Ovary (tissue), 9 donors: ENCODE results near the gene CDK4. TPM values are rescaled to one million over a fixed set of nuclear protein-coding genes. Genes with fewer than 3 reads are reported as not detected.

Experiments used
- DNase-seq, 5 donors: peaks; one replicate each; pipeline ENCODE4 v3.0.0-alpha.2; 2019 to 2020
- H3K27ac ChIP-seq, 2 donors: fragments of 200-600 bp; one replicate each; pipeline versions ENCODE4 v1.5.1 to v1.8.0; 2019 to 2022
- H3K27me3 ChIP-seq: fragments of 200-600 bp; one replicate; pipeline ENCODE4 v1.8.0; 2022
- H3K36me3 ChIP-seq: fragments of 200-600 bp; sonication (generic); one replicate; pipeline ENCODE4 v1.5.1; 2019
- H3K4me1 ChIP-seq: one replicate; pipeline ENCODE4 v1.8.1; 2013; ENCODE audit warnings: mild to moderate bottlenecking, moderate library complexity; ENCODE audit not compliant: insufficient read depth
- H3K4me3 ChIP-seq: fragments of 200-600 bp; sonication (generic); one replicate; pipeline ENCODE4 v1.5.1; 2017
- H3K9me3 ChIP-seq, 2 donors: fragments of 200-600 bp in 1 of 2; sonication (generic) in 1 of 2; one replicate each; pipeline versions ENCODE4 v1.5.1 to v1.8.1; 2013 to 2019; ENCODE audit warnings: mild to moderate bottlenecking in 1 of 2, moderate library complexity in 1 of 2
- EP300 ChIP-seq: sonication (generic); formaldehyde crosslinking; IDR thresholded peaks from one replicate; pipeline ENCODE4 v1.6.1; 2017; ENCODE audit warnings: antibody characterized with exemption
- POLR2A ChIP-seq: fragments of 450-650 bp; IDR thresholded peaks from one replicate; pipeline ENCODE4 v1.6.1; 2017; ENCODE audit warnings: antibody characterized with exemption, mild to moderate bottlenecking, moderate library complexity
- WGBS, 3 donors: extraction: QIAGEN DNeasy Blood & Tissue Kit in 1 of 3; methylation state at CpG; one replicate each; pipeline versions ENCODE4 v1.1.5 to v1.1.7; 2013 to 2017; 5-methylcytosine and 5-hydroxymethylcytosine counted together
- intact Hi-C, 4 donors: fragments of 100-400 bp; cut with DNase I; formaldehyde crosslinking; loops; one replicate each; pipeline versions ENCODE4 v1.11.0 to v1.15.1; 2022 to 2023
- polyA plus RNA-seq, 2 donors: library from polyadenylated mRNA; stranded (reverse); fragments of 200-250 nt in 1 of 2; fragments of 350-450 nt in 1 of 2; fragmentation: Illumina TruSeq in 1 of 2; extraction: RNeasy Lipid Tissue Mini Kit (QIAGEN cat#74804) in 1 of 2; gene quantifications; one replicate each; pipeline ENCODE4 v1.2.3, GENCODE V29; 2013 to 2014
- total RNA-seq, 7 donors: library from RNA; depleted of rRNA in 2 of 7; stranded (reverse); fragments of >200 nt in 2 of 7; fragmentation: NEBNext Ultra II Directional in 3 of 7; extraction: Animal tissue kit (Norgen Biotek cat#: 25700) in 3 of 7; gene quantifications; one replicate each; pipeline versions ENCODE4 v1.1.0 to v1.2.4, GENCODE V29; 2016 to 2023
- TF ChIP-seq, protein P1 (sequence below), 3 donors: fragments of 450-650 bp in 2 of 3; fragments of 200-600 bp in 1 of 3; IDR thresholded peaks; one replicate each; pipeline versions ENCODE4 v1.5.1 to v1.8.0; 2016 to 2022; ENCODE audit warnings: antibody characterized with exemption in 3 of 3, mild to moderate bottlenecking in 1 of 3
- donor health status: DM: no; HTN: no; CAD: no; lungs with moderate emphysema.
- donor health status: DM: no; HTN: no; CAD: no.
- donor health status: Bipolar disorder and iron deficiency.
- donor health status: DM: yes; HTN: yes; CAD: no.
- donor health status: DM: no; HTN: no; CAD: no.
- donor health status: DM: yes; HTN: yes; CAD: no.

Gene CDK4
- total and polyA plus RNA-seq, 9 donors: 82.7 to 175 (median 122) TPM

DNA sequence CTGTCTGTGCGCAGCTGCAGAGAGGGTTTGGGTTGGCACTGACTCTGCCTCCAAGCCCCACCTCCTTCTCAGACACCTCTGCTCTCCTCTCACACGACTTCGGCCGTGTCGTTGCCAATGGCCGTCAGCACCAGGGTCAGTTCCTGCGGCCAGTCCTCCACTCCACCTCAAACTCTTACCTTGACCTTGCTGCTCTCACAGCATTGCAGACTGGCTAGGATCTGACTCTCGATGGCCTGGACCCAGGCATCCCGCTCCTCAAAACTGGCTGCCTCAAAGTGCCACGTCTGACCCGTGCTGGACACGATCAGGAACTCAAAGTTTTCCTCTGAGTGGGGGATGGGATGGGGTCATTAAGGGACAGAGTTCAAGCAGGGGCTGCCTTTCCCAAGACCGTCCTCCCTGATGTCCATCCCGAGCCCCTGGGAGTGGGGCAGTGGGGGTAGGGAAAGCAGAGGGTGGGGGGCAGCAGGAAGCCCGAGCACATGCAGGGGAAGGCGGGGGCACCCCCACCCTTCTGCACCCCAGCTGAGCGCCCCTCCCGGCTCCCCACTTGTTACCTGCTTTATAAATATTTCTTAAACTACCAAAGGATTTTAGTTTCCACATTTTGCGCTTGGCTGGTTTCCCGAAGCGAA lies 24.2 kb downstream of the CDK4 start:
- H3K4me3 ChIP-seq: no peak overlapping the region
- no peak overlapping the region for H3K27ac ChIP-seq
- TF ChIP-seq EP300: no peak
- no peak for TF ChIP-seq POLR2A
- TF ChIP-seq, protein P1, sequence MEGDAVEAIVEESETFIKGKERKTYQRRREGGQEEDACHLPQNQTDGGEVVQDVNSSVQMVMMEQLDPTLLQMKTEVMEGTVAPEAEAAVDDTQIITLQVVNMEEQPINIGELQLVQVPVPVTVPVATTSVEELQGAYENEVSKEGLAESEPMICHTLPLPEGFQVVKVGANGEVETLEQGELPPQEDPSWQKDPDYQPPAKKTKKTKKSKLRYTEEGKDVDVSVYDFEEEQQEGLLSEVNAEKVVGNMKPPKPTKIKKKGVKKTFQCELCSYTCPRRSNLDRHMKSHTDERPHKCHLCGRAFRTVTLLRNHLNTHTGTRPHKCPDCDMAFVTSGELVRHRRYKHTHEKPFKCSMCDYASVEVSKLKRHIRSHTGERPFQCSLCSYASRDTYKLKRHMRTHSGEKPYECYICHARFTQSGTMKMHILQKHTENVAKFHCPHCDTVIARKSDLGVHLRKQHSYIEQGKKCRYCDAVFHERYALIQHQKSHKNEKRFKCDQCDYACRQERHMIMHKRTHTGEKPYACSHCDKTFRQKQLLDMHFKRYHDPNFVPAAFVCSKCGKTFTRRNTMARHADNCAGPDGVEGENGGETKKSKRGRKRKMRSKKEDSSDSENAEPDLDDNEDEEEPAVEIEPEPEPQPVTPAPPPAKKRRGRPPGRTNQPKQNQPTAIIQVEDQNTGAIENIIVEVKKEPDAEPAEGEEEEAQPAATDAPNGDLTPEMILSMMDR (IDR thresholded peaks at IDR 0.05): no peak
- no peaks in the 10 kb centered on the region for H3K9me3 ChIP-seq
- DNase-seq: peak in 1 of 5 donors; percentile 15
- intact Hi-C loops: no loop called here
- peaks cover 7% of the 10 kb centered on the region for H3K4me1 ChIP-seq
- no peaks in the 10 kb centered on the region for H3K36me3 ChIP-seq
- 63 to 75% (median 74%) methylated on average over 21 of the region's 21 CpGs for WGBS, 3 donors
- no peaks in the 10 kb centered on the region for H3K27me3 ChIP-seq

DNA sequence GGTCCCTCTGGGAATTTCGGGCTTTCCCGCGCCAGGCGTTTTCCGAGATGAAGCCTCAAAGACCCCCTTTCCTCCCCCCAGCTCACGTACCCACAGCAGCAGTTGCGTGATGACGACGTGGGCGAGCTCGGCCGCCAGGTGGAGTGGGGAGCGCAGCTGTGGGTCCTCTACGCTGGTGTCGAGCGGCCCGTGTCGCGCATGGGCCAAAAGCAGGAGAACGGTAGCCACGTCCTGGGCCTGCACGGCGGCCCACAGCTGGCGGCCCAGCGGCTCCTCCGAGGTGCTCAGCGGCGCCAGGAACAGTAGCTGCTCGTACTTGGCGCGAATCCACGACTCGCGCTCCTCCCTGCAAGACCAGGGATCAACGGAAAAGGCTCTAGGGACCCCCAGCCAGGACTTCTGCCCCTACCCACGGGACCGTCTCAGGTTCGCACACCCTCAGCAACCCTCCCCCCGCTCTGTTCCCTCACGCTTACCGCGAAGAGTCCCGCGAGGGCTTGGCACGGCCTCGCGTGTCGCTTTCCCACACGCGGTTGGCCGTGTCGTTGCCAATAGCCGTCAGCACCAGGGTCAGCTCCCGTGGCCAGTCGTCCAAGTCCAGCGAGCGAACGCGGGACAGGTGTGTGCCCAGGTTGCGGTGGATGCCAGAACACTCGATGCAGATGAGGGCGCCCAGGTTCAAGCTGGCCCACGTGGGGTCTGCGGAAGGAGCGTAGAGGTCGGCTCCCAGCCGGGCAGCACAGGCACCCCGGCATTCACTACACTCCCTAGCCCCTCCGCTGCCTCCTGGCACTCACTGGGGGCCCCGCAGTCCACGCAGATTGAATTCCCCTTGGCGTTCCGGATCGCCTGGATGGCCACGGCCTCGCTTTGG lies 25.0 kb downstream of the CDK4 start:
- intact Hi-C loops: no loop called here
- TF ChIP-seq, protein P1 (IDR thresholded peaks at IDR 0.05): peak in 2 of 3 donors; percentile 55 to 74
- TF ChIP-seq POLR2A: no peak
- Histone ChIP-seq H3K36me3 (no peaks in the 10 kb centered on the region), H3K4me1 (peaks cover 7% of the 10 kb centered on the region), H3K27me3 (no peaks in the 10 kb centered on the region), H3K9me3 (no peaks in the 10 kb centered on the region), H3K4me3 (peak overlapping the region; percentile 58), H3K27ac (no peak overlapping the region)
- 21 to 37% (median 27%) methylated on average over 70 to 76 of the region's 76 CpGs for WGBS, 3 donors
- DNase-seq: peak in 4 of 5 donors; percentile 56 to 71 (median 70)

DNA sequence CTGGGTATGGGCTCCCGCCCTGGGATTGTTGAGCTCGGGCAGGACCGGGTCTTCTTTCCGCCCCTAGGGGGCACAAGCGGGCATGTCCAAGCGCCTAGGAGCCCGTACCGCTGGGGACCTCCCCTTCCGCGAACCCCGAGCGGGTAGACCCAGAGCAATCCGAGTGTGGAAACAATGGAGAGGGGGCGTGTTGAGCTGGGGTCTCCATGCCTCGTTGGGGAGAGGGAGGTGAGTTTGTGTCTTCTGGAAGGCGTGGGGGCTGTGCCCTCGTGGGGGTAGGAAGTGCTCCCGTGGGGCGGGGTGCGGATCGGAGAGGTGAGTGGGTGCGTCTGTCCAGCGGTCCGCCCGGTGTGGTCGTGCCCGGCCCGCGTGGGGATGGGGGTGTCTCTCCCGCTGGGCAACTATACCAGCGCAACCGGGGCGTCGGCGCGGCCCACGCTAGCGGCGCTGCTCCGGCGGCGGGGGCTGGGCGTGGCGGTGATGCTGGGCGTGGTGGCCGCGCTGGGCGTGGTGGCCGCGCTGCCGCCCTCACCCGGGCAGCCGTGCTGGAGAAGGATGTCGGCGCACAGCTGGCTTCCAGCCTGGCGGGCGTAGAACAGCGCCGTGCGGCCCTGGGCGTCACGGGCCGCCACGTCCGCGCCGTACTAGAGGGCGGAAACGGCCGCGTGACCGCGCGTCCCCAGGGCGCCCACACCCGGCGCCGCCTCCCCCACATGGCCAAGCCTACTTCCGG lies 25.8 kb downstream of the CDK4 start:
- no peak for TF ChIP-seq POLR2A
- TF ChIP-seq, protein P1 (IDR thresholded peaks at IDR 0.05): peak; percentile 43 to 73 (median 59)
- no peaks in the 10 kb centered on the region for H3K9me3 ChIP-seq
- WGBS, 3 donors: 3 to 11% (median 4%) methylated on average over 50 to 79 of the region's 79 CpGs
- intact Hi-C loops: no loop called here
- H3K36me3 ChIP-seq: no peaks in the 10 kb centered on the region
- no peaks in the 10 kb centered on the region for H3K27me3 ChIP-seq
- no peak overlapping the region for H3K27ac ChIP-seq
- H3K4me3 ChIP-seq: peak overlapping the region; percentile 58
- peaks cover 7% of the 10 kb centered on the region for H3K4me1 ChIP-seq
- DNase-seq: peak; percentile 75 to 86 (median 85)

DNA sequence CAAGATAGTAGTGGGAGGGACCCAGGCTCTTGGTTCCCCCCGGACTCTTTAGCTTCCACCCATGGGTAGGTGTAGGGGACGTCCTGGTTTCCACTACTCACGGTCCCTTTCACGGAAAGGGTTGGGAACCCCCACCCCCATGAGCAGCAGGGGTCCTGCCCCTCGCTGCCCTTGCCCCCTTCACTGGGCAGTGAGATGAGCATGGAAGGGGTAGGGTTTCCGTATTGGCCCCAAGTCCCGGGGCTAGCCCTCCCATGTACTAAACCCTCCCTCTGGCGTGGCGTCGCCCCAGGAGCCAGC lies 26.3 kb downstream of the CDK4 start:
- H3K36me3 ChIP-seq: no peaks in the 10 kb centered on the region
- peaks cover 7% of the 10 kb centered on the region for H3K4me1 ChIP-seq
- H3K4me3 ChIP-seq: peak overlapping the region; percentile 58
- no peak for DNase-seq
- H3K27ac ChIP-seq: no peak overlapping the region
- intact Hi-C loops: no loop called here
- WGBS, 3 donors: 0 to 12% (median 3%) methylated on average over 7 to 10 of the region's 10 CpGs
- TF ChIP-seq EP300 (no peak), POLR2A (no peak)
- TF ChIP-seq, protein P1 (IDR thresholded peaks at IDR 0.05): no peak
- H3K9me3 ChIP-seq: no peaks in the 10 kb centered on the region
- no peaks in the 10 kb centered on the region for H3K27me3 ChIP-seq
